ENCODE results near the gene ARHGEF37.

ARHGEF37 gene

DNA sequence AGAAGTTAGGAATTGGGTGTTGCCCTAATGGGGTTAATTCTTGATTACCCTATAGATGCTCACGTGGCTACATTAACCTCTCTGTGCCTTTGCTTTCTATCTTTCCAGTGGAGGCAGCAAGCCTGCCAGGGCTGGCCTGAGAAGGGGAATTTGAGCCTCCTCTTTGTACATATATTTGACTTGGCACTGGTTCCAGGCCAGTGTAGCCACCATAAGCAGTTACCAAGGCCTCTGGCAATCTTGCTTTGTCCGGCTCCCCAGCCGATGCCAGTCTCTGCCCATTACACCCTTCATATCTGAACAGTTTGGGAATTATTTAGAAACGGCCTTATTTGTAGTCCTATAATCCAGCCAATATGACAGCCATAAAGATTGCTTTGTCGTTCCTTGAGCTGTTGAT lies 90.2 kb downstream of the ARHGEF37 start:
- in situ Hi-C loops (cut with HindIII; ENCODE audit: low sequenced_read_pairs): no loop called here
- no peak overlapping the region for H3K4me3 ChIP-seq (ENCODE audit: low read depth, low read length)
- no peak for DNase-seq (ENCODE audit: low read depth, low spot score)
- no peak for TF ChIP-seq CTCF (IDR thresholded peaks at IDR 0.05; ENCODE audit: low read depth, low read length)

DNA sequence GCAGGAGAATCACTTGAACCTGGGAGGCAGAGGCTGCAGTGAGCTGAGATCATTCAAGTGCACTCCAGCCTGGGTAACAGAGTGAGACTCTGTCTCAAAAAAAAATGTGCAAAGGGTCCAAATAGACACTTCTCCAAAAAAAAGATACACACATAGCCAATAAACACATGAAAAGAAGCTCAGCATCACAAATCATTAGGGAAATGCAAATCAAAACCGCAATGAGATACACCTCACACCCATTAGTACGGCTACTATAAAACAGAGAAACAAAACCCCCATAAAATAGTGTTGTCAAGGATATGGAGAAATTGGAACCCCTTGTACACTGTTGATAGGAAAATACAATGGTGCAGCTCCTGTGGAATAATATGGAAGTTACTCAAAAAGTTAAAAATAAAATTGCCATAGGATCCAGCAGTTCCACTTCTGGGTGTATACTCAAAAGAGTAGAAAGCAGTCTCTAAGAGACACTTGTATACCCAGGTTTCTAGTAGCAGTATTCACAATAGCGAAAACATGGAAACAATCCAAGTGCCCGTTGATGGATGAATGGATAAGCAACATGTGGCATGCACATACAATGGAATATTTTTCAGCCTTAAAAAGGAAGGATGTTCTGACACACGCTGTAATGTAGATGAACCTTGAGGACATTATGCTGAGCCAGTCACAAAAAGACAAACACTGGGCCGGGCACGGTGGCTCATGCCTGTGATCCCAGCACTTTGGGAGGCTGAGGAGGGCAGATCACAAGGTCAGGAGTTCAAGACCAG lies 91.6 kb downstream of the ARHGEF37 start:
- no peak for TF ChIP-seq CTCF (IDR thresholded peaks at IDR 0.05; ENCODE audit: low read depth, low read length)
- no peak for DNase-seq (ENCODE audit: low read depth, low spot score)
- H3K4me3 ChIP-seq (ENCODE audit: low read depth, low read length): no peak overlapping the region
- in situ Hi-C loops (cut with HindIII; ENCODE audit: low sequenced_read_pairs): no loop called here

DNA sequence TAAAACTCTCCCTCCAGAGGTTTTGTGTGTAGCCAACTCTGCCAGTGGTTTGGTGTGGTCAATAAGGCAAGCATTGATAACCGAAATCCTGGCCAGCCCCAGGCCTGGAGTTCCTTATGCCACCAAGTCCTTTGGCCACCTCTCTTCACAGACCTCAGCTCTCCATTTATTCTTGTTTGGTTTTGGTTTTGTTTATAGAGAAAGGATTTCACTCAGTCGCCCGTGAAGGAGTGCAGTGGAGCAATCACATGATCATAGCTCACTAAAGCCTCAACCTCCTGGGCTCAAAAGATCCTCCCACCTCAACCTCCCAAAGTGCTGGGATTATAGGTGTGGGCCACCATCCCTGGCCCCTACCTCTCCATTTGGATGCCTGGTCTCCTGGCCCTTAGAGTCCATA lies 93.4 kb downstream of the ARHGEF37 start:
- no peak for TF ChIP-seq CTCF (IDR thresholded peaks at IDR 0.05; ENCODE audit: low read depth, low read length)
- in situ Hi-C loops (cut with HindIII; ENCODE audit: low sequenced_read_pairs): no loop called here
- DNase-seq (ENCODE audit: low read depth, low spot score): no peak
- H3K4me3 ChIP-seq (ENCODE audit: low read depth, low read length): no peak overlapping the region

GRCh38 chr5:149675610-149676201 lies 94.4 kb downstream of the ARHGEF37 start:
- no peak for DNase-seq (ENCODE audit: low read depth, low spot score)
- TF ChIP-seq CTCF (IDR thresholded peaks at IDR 0.05; ENCODE audit: low read depth, low read length): no peak
- H3K4me3 ChIP-seq (ENCODE audit: low read depth, low read length): no peak overlapping the region
- in situ Hi-C loops (cut with HindIII; ENCODE audit: low sequenced_read_pairs): no loop called here

DNA sequence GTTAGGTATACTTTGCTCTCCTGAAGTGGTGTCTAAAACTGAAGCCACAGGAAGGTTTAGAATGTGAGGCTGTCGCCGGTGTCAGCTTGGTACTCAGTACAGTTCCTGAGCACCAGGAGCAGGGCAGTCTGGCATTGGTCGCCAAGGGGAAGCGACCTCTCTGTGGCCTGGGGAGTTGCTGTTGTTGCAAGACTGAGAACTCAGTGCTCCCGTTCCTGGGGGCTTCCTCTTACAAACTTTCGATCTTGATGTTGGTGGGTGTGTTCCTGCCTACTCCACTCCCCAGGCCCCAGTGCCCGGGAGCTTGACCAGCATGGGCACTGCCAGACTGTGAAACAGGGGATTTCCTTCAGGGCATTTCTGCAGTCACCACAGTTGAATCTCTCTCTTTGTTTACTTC lies 96.4 kb downstream of the ARHGEF37 start:
- in situ Hi-C loops (cut with HindIII; ENCODE audit: low sequenced_read_pairs): no loop called here
- DNase-seq (ENCODE audit: low read depth, low spot score): no peak
- no peak overlapping the region for H3K4me3 ChIP-seq (ENCODE audit: low read depth, low read length)
- TF ChIP-seq CTCF (IDR thresholded peaks at IDR 0.05; ENCODE audit: low read depth, low read length): no peak

DNA sequence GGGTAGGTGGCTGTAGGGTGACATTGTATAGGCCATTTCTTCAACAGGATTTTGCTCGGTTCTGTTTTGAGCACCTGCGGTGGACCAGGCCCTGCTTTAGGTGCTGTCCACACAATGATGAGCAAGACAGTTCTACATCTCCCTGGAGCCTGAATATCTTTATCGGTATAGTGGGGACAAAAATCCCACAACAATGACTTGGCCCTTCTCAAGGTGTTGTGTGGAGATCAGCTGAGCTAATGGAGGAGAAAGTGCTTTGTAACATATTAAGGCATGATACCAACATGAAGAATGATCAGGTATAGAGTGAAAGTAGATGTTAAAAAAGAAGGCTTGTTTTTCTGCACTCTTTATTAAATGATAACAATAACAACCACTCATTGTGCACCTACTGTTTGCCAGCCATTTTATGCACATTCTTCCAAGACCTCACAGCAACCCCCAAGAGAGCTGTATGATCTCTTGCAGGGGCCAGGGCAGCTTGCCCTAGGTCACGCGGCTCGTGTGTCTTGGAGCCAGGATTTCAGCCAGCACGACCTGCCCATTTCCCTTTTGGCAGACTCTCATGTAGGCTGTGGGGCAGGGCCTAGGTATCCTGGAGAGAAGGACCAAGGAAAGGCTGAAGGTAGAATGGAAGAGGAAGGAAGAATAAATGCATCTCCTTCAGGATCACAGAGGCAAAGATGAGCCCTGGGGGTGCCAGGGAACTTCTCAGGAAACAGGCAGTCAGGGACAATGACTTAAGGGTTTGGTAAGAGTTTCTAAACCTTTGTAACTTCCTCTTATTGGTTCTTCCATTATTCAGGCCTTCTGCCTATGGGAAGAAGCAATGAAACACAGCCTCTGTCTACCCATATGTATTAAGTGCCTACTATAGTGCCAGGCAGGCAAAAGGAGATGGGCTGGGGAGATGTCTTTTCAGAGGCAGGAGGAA lies 98.8 kb downstream of the ARHGEF37 start:
- in situ Hi-C loops (cut with HindIII; ENCODE audit: low sequenced_read_pairs): no loop called here
- no peak overlapping the region for H3K4me3 ChIP-seq (ENCODE audit: low read depth, low read length)
- TF ChIP-seq CTCF (IDR thresholded peaks at IDR 0.05; ENCODE audit: low read depth, low read length): no peak
- DNase-seq (ENCODE audit: low read depth, low spot score): no peak

Data from astrocyte of the spinal cord (primary cell).